ENCODE data around the gene APLP2.

GRCh38 chr11:130042093-130042591, 27.6 kb upstream of the APLP2 start:
- TF ChIP-seq ZNF395 (CRISPR knock-in tag; IDR thresholded peaks at IDR 0.05) (no peak), ZBTB34 (CRISPR knock-in tag; IDR thresholded peaks at IDR 0.05) (no peak)
